Kidney (tissue), 14 donors: Measurements from ENCODE around the gene GNGT2. TPM values are rescaled to one million over a fixed set of nuclear protein-coding genes. Genes with fewer than 3 reads are reported as not detected.

Source experiments
- DNase-seq, 5 donors: peaks; one replicate each; pipeline ENCODE4 v3.0.0-alpha.2; 2013 to 2020
- FAIRE-seq: peaks from 2 replicates; lab custom pipeline; 2012; peaks lifted over from hg19 to GRCh38; lab: Jason Lieb, UNC
- H3K27ac ChIP-seq, 2 donors: one replicate each; pipeline ENCODE4 v1.7.0; 2013; ENCODE audit warnings: low read depth in 2 of 2, low read length in 2 of 2, inconsistent platforms in 1 of 2
- H3K27me3 ChIP-seq: one replicate; pipeline ENCODE4 v1.7.1; 2013; ENCODE audit warnings: low read length, inconsistent platforms; ENCODE audit not compliant: control insufficient read depth, insufficient read depth
- H3K36me3 ChIP-seq, 3 donors: one replicate each; pipeline versions ENCODE4 v1.7.0 to v1.7.1; 2013; ENCODE audit warnings: low read length in 3 of 3, control low read depth in 1 of 3, inconsistent platforms in 1 of 3; ENCODE audit not compliant: insufficient read depth in 3 of 3, control insufficient read depth in 2 of 3
- H3K4me1 ChIP-seq, 3 donors: one replicate each; pipeline versions ENCODE4 v1.7.0 to v1.7.1; 2013; ENCODE audit warnings: low read length in 3 of 3, inconsistent platforms in 1 of 3, low read depth in 1 of 3; ENCODE audit not compliant: control insufficient read depth in 2 of 3, insufficient read depth in 2 of 3
- H3K4me3 ChIP-seq, 3 donors: one replicate each; pipeline versions ENCODE4 v1.7.0 to v1.8.1; 2013; ENCODE audit warnings: low read length in 3 of 3, control low read depth in 1 of 3, inconsistent platforms in 1 of 3
- H3K9ac ChIP-seq, 3 donors: one replicate each; pipeline versions ENCODE4 v1.7.0 to v1.7.1; 2013; ENCODE audit warnings: low read length in 3 of 3, control low read depth in 1 of 3, inconsistent platforms in 1 of 3
- H3K9me3 ChIP-seq, 3 donors: one replicate each; pipeline versions ENCODE4 v1.7.0 to v1.7.1; 2013; ENCODE audit warnings: low read length in 3 of 3, control low read depth in 1 of 3, inconsistent platforms in 1 of 3; ENCODE audit not compliant: control insufficient read depth in 2 of 3, insufficient read depth in 1 of 3
- CTCF ChIP-seq: IDR thresholded peaks from 3 replicates; pipeline ENCODE4 v1.5.1; 2012; ENCODE audit warnings: mild to moderate bottlenecking, moderate library complexity, borderline replicate concordance; ENCODE audit not compliant: insufficient read depth; ENCODE audit errors: extremely low read depth
- intact Hi-C: fragments of 100-400 bp; cut with DNase I; formaldehyde crosslinking; loops from one replicate; pipeline ENCODE4 v1.11.1; 2022
- polyA plus RNA-seq: library from polyadenylated mRNA; stranded (reverse); fragments of 350-450 nt; fragmentation: Illumina TruSeq; extraction: RNeasy Lipid Tissue Mini Kit (QIAGEN cat#74804); gene quantifications from one replicate; pipeline ENCODE4 v1.2.3, GENCODE V29; 2014; ENCODE audit warnings: low read depth, low replicate concordance; ENCODE audit not compliant: insufficient read depth
- total RNA-seq: library from RNA; stranded (reverse); fragmentation: NEBNext Ultra II Directional; extraction: Animal tissue kit (Norgen Biotek cat#: 25700); gene quantifications from one replicate; pipeline ENCODE4 v1.2.1, GENCODE V29; 2021
- donor health status: control.
- donor health status: control.
- donor health status: control.
- donor health status: control.
- donor health status: control.
- donor health status: DM: yes; HTN: yes; CAD: no.
- donor health status: Normal renal cell carcinoma (clear cell type).

The GNGT2 gene
- total and polyA plus RNA-seq, 2 donors from 2014 or later, result 4.7 to 8.3 TPM

- FAIRE-seq (no peak), DNase-seq (no peak)
- Histone ChIP-seq H3K27me3 (no peaks in the 10 kb centered on the region), H3K27ac (peak overlapping the region; percentile 30 to 43), H3K4me3 (no peak overlapping the region), H3K9ac (no peak overlapping the region), H3K36me3 (no peaks in the 10 kb centered on the region), H3K9me3 (no peaks in the 10 kb centered on the region), H3K4me1 (peaks cover 0 to 14% (median 0%) of the 10 kb centered on the region in 3 donors)
- TF ChIP-seq CTCF, result no peak
- intact Hi-C loops, result no loop called here
Measured at GRCh38 chr17:49216482-49216881, 6.1 kb upstream of the GNGT2 start.

- no peak overlapping the region for H3K9ac ChIP-seq
- no peak for FAIRE-seq
- H3K9me3 ChIP-seq, result no peaks in the 10 kb centered on the region
- no peak for TF ChIP-seq CTCF
- H3K27me3 ChIP-seq, result no peaks in the 10 kb centered on the region
- H3K27ac ChIP-seq, result peak overlapping the region in 1 of 2 donors; percentile 51
- intact Hi-C loops, result no loop called here
- no peak for DNase-seq
- no peaks in the 10 kb centered on the region for H3K36me3 ChIP-seq
- H3K4me3 ChIP-seq, result no peak overlapping the region
- peaks cover 2 to 16% (median 3%) of the 10 kb centered on the region in 3 donors for H3K4me1 ChIP-seq
Measured at GRCh38 chr17:49214676-49215360, 4.4 kb upstream of the GNGT2 start.

GRCh38 chr17:49213847-49214246 is 3.5 kb upstream of the GNGT2 start:
- peaks cover 4 to 20% (median 8%) of the 10 kb centered on the region in 3 donors for H3K4me1 ChIP-seq
- no peak overlapping the region for H3K27ac ChIP-seq
- no peak for TF ChIP-seq CTCF
- intact Hi-C loops, result no loop called here
- no peaks in the 10 kb centered on the region for H3K9me3 ChIP-seq
- FAIRE-seq, result no peak
- DNase-seq, result no peak
- no peak overlapping the region for H3K9ac ChIP-seq
- H3K36me3 ChIP-seq, result no peaks in the 10 kb centered on the region
- no peak overlapping the region for H3K4me3 ChIP-seq
- H3K27me3 ChIP-seq, result no peaks in the 10 kb centered on the region
